SK-N-SH (cell line): ENCODE measurements around the gene KCNC3. TPM values are rescaled to one million over a fixed set of nuclear protein-coding genes. Genes with fewer than 3 reads are reported as not detected.
A peak's percentile ranks its signal among the peaks of the same experiment; 100 is the strongest.

Source experiments
- CTCF ChIA-PET: fragments of 300-600, 350-600 bp; formaldehyde crosslinking; extraction: SDS; loops from one replicate; lab custom pipeline; 2021; lab: Yijun Ruan, JAX
- POLR2A ChIA-PET: fragments of 350-600 bp; sonication (Branson Sonifier 250); formaldehyde crosslinking; extraction: SDS; loops from one replicate; lab custom pipeline; 2020; ENCODE audit warnings: antibody characterized with exemption, inconsistent platforms; lab: Yijun Ruan, JAX
- DNase-seq: peaks from one replicate; pipeline ENCODE4 v3.0.0; 2012
- H2AFZ ChIP-seq: fragments of 200-600 bp; sonication (generic); 2 replicates; pipeline ENCODE4 v1.8.1; 2016; ENCODE audit warnings: antibody characterized with exemption, mild to moderate bottlenecking, low read depth
- H3F3A ChIP-seq: fragments of 200-600 bp; sonication (generic); replicated peaks from 2 replicates; pipeline ENCODE3; 2016; ENCODE audit warnings: antibody characterized with exemption, mild to moderate bottlenecking; ENCODE audit not compliant: insufficient read depth
- H3K27ac ChIP-seq, 2 experiments: fragments of 200-500 bp in 1 of 2; fragments of 200-600 bp in 1 of 2; sonication (Bioruptor generic) in 1 of 2; sonication (generic), shearing (Covaris generic) in 1 of 2; 2 replicates each; pipeline versions ENCODE4 v1.5.1 to v1.6.1; 2014 to 2016; ENCODE audit warnings: low read depth in 2 of 2, inconsistent platforms in 1 of 2, low read length in 1 of 2, mild to moderate bottlenecking in 1 of 2, mixed read lengths in 1 of 2
- H3K27me3 ChIP-seq: fragments of 200-600 bp; sonication (generic), shearing (Covaris generic); 2 replicates; pipeline ENCODE4 v1.6.1; 2016; ENCODE audit warnings: mixed run types; ENCODE audit not compliant: insufficient read depth
- H3K36me3 ChIP-seq, 2 experiments: fragments of 200-500 bp in 1 of 2; fragments of 200-600 bp in 1 of 2; sonication (Bioruptor generic) in 1 of 2; sonication (generic) in 1 of 2; replicated peaks in 1 of 2; 2 replicates each; pipeline versions ENCODE3 to v1.5.1; 2014 to 2016; ENCODE audit warnings: low read length in 1 of 2, mild to moderate bottlenecking in 1 of 2; ENCODE audit not compliant: insufficient read depth in 2 of 2, control insufficient read depth in 1 of 2
- H3K4me1 ChIP-seq, 2 experiments: fragments of 200-500 bp in 1 of 2; fragments of 200-600 bp in 1 of 2; sonication (Bioruptor generic) in 1 of 2; sonication (generic), shearing (Covaris generic) in 1 of 2; 2 replicates each; pipeline versions ENCODE4 v1.5.1 to v1.6.1; 2014 to 2016; ENCODE audit warnings: low read depth in 1 of 2, low read length in 1 of 2, mixed run types in 1 of 2; ENCODE audit not compliant: insufficient read depth in 2 of 2, control insufficient read depth in 1 of 2
- H3K4me2 ChIP-seq: fragments of 200-600 bp; sonication (generic), shearing (Covaris generic); 2 replicates; pipeline ENCODE4 v1.6.1; 2017; ENCODE audit warnings: mixed run types
- H3K4me3 ChIP-seq, 2 experiments: fragments of 200-500 bp in 1 of 2; fragments of 200-600 bp in 1 of 2; sonication (Bioruptor generic) in 1 of 2; sonication (generic), shearing (Covaris generic) in 1 of 2; 2 replicates each; pipeline versions ENCODE4 v1.5.1 to v1.8.1; 2014 to 2016; ENCODE audit warnings: low read depth in 2 of 2, inconsistent platforms in 1 of 2, low read length in 1 of 2, mild to moderate bottlenecking in 1 of 2, mixed read lengths in 1 of 2, moderate library complexity in 1 of 2
- H3K79me2 ChIP-seq: fragments of 200-600 bp; sonication (generic); 2 replicates; pipeline ENCODE4 v1.8.1; 2017; ENCODE audit warnings: mild to moderate bottlenecking; ENCODE audit not compliant: insufficient read depth
- H3K9ac ChIP-seq: fragments of 200-600 bp; sonication (generic); 2 replicates; pipeline ENCODE4 v1.6.1; 2017; ENCODE audit warnings: mixed run types
- H3K9me2 ChIP-seq: fragments of 200-600 bp; sonication (generic); 2 replicates; pipeline ENCODE4 v1.6.1; 2017; ENCODE audit warnings: mixed run types
- H3K9me3 ChIP-seq: fragments of 200-600 bp; sonication (generic); 2 replicates; pipeline ENCODE4 v1.6.1; 2017; ENCODE audit warnings: mixed run types, mild to moderate bottlenecking, moderate library complexity
- H4K20me1 ChIP-seq: fragments of 200-600 bp; sonication (generic); 2 replicates; pipeline ENCODE4 v1.6.1; 2017; ENCODE audit warnings: mild to moderate bottlenecking, mixed run types; ENCODE audit not compliant: insufficient read depth
- FOSL2 ChIP-seq: IDR thresholded peaks from 2 replicates; pipeline ENCODE4 v1.4.0; 2012; ENCODE audit warnings: low read depth, mild to moderate bottlenecking, moderate library complexity, borderline replicate concordance
- IRF3 ChIP-seq: fragments of 150-350 bp; IDR thresholded peaks from 2 replicates; pipeline ENCODE4 v1.6.1; 2016; ENCODE audit warnings: mild to moderate bottlenecking, low read depth, low read length
- JUND ChIP-seq: IDR thresholded peaks from 2 replicates; pipeline ENCODE4 v1.4.0; 2012
- MAX ChIP-seq: IDR thresholded peaks from 2 replicates; pipeline ENCODE4 v1.4.0; 2012; ENCODE audit warnings: low read depth
- MEF2A ChIP-seq: IDR thresholded peaks from 2 replicates; pipeline ENCODE4 v1.4.0; 2012; ENCODE audit warnings: low read depth, borderline replicate concordance
- MXI1 ChIP-seq: IDR thresholded peaks from 2 replicates; pipeline ENCODE4 v1.6.1; 2012; ENCODE audit warnings: mild to moderate bottlenecking, low read depth, low read length, improper control_type of control experiment
- NRF1 ChIP-seq: IDR thresholded peaks from 2 replicates; pipeline ENCODE4 v1.6.1; 2012; ENCODE audit warnings: low read depth, mild to moderate bottlenecking, low read length
- POLR2AphosphoS5 ChIP-seq: IDR thresholded peaks from 2 replicates; pipeline ENCODE4 v1.6.1; 2012; ENCODE audit warnings: low read depth, low read length
- RFX5 ChIP-seq: IDR thresholded peaks from 2 replicates; pipeline ENCODE4 v1.6.1; 2012; ENCODE audit warnings: mild to moderate bottlenecking, improper control_type of control experiment, low read length
- SMC3 ChIP-seq: IDR thresholded peaks from 2 replicates; pipeline ENCODE4 v1.6.1; 2012; ENCODE audit warnings: low read depth, low read length, improper control_type of control experiment
- USF2 ChIP-seq: fragments of 150-350 bp; IDR thresholded peaks from 2 replicates; pipeline ENCODE4 v1.6.1; 2017; ENCODE audit warnings: antibody characterized with exemption, low read length, low read depth, borderline replicate concordance
- WGBS: methylation state at CpG from one replicate; pipeline ENCODE4 v1.1.6; 2017; ENCODE audit warnings: low lambda C conversion rate; 5-methylcytosine and 5-hydroxymethylcytosine counted together
- polyA plus RNA-seq, 3 experiments: library from polyadenylated mRNA; depleted of rRNA; stranded (reverse); fragments of >200 nt; gene quantifications; 2 replicates each; pipeline ENCODE4 v1.2.3, GENCODE V29; 2012

The KCNC3 gene
- polyA plus RNA-seq, 1 of the 3 experiments (the other 2 are of a cell fraction): 0.30 TPM

- 17% methylated on average over 20 of the region's 27 CpGs for WGBS
Measured at GRCh38 chr19:50312967-50313811, 16.0 kb downstream of the KCNC3 start.

GRCh38 chr19:50311723-50312635 lies 17.2 kb downstream of the KCNC3 start:
- H3F3A ChIP-seq: peaks cover 4% of the 10 kb centered on the region
- H3K4me3 ChIP-seq: peak overlapping the region; percentile 32 to 46; a peak in 3 of 4 replicates
- H3K79me2 ChIP-seq: no peaks in the 10 kb centered on the region
- H4K20me1 ChIP-seq: no peaks in the 10 kb centered on the region
- no peak overlapping the region; the same call in 1 of the 2 replicates for H2AFZ ChIP-seq
- CTCF ChIA-PET: interaction anchor here (1.0 to 1.6 kb wide), 4 partner anchors 11 to 53 kb away, joined by 3 to 4 read pairs (median 4); no protein-coding TSS in a partner anchor
- H3K9me2 ChIP-seq: no peaks in the 10 kb centered on the region
- H3K27me3 ChIP-seq: peaks cover 61% of the 10 kb centered on the region
- WGBS: 8% methylated on average over 18 of the region's 42 CpGs
- TF ChIP-seq MXI1 (peak; percentile 31; the same call in 1 of the 2 replicates), IRF3 (no peak), NRF1 (peak; percentile 71), RFX5 (no peak)
- H3K4me1 ChIP-seq: peaks cover 0 to 2% of the 10 kb centered on the region in 2 experiments; a peak in 1 of 4 replicates
- no peak overlapping the region for H3K9ac ChIP-seq
- peak overlapping the region; percentile 66 for H3K4me2 ChIP-seq
- peak; percentile 93 for DNase-seq
- no peaks in the 10 kb centered on the region for H3K36me3 ChIP-seq
- no peaks in the 10 kb centered on the region for H3K9me3 ChIP-seq
- POLR2A ChIA-PET: interaction anchor here (0.8 kb wide), 1 partner anchor 17 kb away, joined by 3 read pairs; the partner anchor contains the start of gene KCNC3
- no peak overlapping the region for H3K27ac ChIP-seq

More at GRCh38 chr19:50312967-50313811, 16.0 kb downstream of the KCNC3 start:
- Histone ChIP-seq H3K27ac (no peak overlapping the region), H3K4me1 (peaks cover 0 to 2% of the 10 kb centered on the region in 2 experiments; a peak in 1 of 4 replicates), H3K9ac (no peak overlapping the region), H3K4me3 (peak overlapping the region in 1 of 2 experiments; percentile 46; a peak in 1 of 4 replicates), H3K36me3 (no peaks in the 10 kb centered on the region), H3K9me2 (no peaks in the 10 kb centered on the region), H3K4me2 (no peak overlapping the region; the same call in 1 of the 2 replicates), H3F3A (peaks cover 4% of the 10 kb centered on the region), H3K27me3 (peaks cover 59% of the 10 kb centered on the region), H2AFZ (no peak overlapping the region), H3K79me2 (no peaks in the 10 kb centered on the region)
- ChIA-PET POLR2A (no interaction called here), CTCF (interaction anchor here (1.0 to 1.6 kb wide), 3 partner anchors 15 to 55 kb away, joined by 3 to 4 read pairs (median 4); no protein-coding TSS in a partner anchor)
- DNase-seq: no peak
- TF ChIP-seq USF2: no peak
- no peak for TF ChIP-seq FOSL2
- no peak for TF ChIP-seq JUND
- TF ChIP-seq POLR2AphosphoS5: no peak
- TF ChIP-seq MAX: no peak
- TF ChIP-seq SMC3: no peak
- no peak for TF ChIP-seq MEF2A
- TF ChIP-seq, all 33 proteins: peak for 0
- no peaks in the 10 kb centered on the region for H4K20me1 ChIP-seq
- H3K9me3 ChIP-seq: no peaks in the 10 kb centered on the region
